Epithelial cell of esophagus (primary cell): ENCODE measurements around the gene NXN.

Experiments used
- DNase-seq: peaks from one replicate; pipeline ENCODE4 v3.0.0; 2010; ENCODE audit warnings: low read depth
- H3K4me3 ChIP-seq: 2 replicates; pipeline ENCODE4 v1.5.1; 2011; ENCODE audit warnings: mild to moderate bottlenecking, low read length, control low read depth
- CTCF ChIP-seq: IDR thresholded peaks from 2 replicates; pipeline ENCODE4 v1.5.1; 2011; ENCODE audit warnings: low read depth, mild to moderate bottlenecking, low read length, control low read depth, inconsistent platforms; ENCODE audit not compliant: insufficient read depth; ENCODE audit errors: missing control alignments

The NXN gene

GRCh38 chr17:795276-795675 lies 184.3 kb downstream of the NXN start:
- DNase-seq = no peak
- TF ChIP-seq CTCF = no peak
- no peak overlapping the region for H3K4me3 ChIP-seq

DNA sequence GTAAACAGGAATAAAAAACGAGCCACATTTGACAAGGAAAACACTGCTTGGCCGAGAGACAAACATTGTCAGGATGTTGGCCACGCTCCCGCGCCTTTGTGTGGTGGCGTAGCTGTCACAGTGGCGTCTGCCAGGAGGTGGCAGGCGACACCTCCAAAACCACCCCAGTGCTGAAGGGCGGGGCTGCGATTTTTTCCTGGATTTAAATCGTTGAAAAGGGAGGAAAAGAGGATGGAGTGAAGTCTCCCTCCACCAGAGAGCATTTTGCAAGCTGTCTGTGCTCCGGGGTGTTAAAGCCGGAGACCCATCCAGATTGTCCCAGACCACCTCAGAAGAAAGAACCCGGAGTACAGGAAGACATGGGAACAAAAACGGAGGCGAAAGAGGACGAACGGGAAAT lies 184.7 kb downstream of the NXN start:
- DNase-seq = peak; percentile 68
- H3K4me3 ChIP-seq = no peak overlapping the region
- peak; percentile 77 for TF ChIP-seq CTCF

- H3K4me3 ChIP-seq = no peak overlapping the region
- peak; percentile 46 for DNase-seq
- TF ChIP-seq CTCF = peak; percentile 14
These were observed 187.3 kb downstream of the NXN start for GRCh38 chr17:792277-792676.

- H3K4me3 ChIP-seq = no peak overlapping the region
- DNase-seq = no peak
- TF ChIP-seq CTCF = no peak
These were observed 187.7 kb downstream of the NXN start for GRCh38 chr17:791829-792228.

GRCh38 chr17:790874-791247 lies 188.7 kb downstream of the NXN start:
- H3K4me3 ChIP-seq = peak overlapping the region; percentile 14
- peak; percentile 58 for DNase-seq

- DNase-seq = peak; percentile 99
- peak overlapping the region; percentile 12 for H3K4me3 ChIP-seq
These were observed 189.4 kb downstream of the NXN start for GRCh38 chr17:789931-790873.

- DNase-seq = peak; percentile 81
- TF ChIP-seq CTCF = no peak
- H3K4me3 ChIP-seq = peak overlapping the region; percentile 12
These were observed 190.3 kb downstream of the NXN start for GRCh38 chr17:789160-789840.

DNA sequence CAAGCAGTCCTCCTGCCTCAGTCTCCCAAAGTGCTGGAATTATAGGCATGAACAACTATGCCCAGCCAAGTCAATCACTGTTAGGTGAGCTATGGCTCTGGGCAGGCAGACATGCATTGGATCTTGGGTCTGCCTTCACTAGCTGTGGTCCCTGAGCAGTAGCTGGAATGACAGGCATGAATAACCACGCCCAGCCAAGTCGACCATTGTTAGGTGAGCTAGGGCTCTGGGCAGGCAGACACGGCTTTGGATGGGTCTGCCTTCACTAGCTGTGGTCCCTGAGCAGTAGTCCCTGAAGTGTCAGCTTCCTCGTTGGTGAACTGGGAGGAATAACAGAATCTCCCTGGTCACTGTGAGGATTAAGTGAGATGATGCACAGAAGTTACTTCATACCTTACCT lies 191.0 kb downstream of the NXN start:
- H3K4me3 ChIP-seq = no peak overlapping the region
- TF ChIP-seq CTCF = no peak
- peak; percentile 27 for DNase-seq
